ENCODE data around the gene PRPF4.

Gene PRPF4

DNA sequence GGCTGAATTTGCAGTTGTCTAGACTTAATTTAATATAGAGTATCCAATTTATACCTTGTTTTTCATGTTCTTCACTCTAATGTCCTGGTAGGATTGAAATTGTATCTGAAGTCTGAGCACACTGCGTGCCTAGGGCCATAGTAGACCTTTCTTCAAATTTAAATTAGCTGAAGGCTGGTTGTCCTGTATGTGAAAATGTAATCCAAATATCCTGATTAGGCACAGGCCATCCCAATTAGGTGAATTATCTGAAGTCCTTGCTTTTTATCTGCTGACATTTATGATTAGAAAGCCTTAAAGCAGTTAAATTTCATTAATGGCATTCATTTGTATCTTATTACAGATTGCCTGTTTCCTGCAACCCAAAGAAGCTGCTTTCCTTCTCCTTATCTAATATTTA is 20.5 kb upstream of the PRPF4 start:
- no peaks in the 10 kb centered on the region for H3K36me3 ChIP-seq (ENCODE audit: control insufficient read depth, insufficient read depth, low read length)
- H3K4me2 ChIP-seq (ENCODE audit: low read length), result no peak overlapping the region
- no peak overlapping the region for H3K4me3 ChIP-seq (ENCODE audit: low read depth, low read length)

DNA sequence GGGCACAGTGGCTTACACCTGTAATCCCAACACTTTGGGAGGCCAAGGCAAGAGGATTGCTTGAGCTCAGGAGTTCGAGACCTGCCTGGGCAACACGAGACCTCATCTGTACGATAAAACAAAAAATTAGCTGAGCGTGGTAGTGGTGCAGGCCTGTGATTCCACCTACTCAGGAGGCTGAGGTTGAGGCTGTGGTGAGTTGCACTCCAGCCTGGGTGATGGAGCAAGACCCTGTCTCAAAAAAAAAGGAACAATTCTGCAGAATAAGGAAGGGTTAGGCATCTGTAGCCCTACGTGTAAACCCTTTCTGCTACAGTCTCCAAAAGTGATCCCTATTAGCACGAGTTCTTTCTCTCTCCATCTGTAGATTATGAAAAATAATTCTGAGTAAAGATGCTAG is 20.0 kb upstream of the PRPF4 start:
- TF ChIP-seq, protein P1, sequence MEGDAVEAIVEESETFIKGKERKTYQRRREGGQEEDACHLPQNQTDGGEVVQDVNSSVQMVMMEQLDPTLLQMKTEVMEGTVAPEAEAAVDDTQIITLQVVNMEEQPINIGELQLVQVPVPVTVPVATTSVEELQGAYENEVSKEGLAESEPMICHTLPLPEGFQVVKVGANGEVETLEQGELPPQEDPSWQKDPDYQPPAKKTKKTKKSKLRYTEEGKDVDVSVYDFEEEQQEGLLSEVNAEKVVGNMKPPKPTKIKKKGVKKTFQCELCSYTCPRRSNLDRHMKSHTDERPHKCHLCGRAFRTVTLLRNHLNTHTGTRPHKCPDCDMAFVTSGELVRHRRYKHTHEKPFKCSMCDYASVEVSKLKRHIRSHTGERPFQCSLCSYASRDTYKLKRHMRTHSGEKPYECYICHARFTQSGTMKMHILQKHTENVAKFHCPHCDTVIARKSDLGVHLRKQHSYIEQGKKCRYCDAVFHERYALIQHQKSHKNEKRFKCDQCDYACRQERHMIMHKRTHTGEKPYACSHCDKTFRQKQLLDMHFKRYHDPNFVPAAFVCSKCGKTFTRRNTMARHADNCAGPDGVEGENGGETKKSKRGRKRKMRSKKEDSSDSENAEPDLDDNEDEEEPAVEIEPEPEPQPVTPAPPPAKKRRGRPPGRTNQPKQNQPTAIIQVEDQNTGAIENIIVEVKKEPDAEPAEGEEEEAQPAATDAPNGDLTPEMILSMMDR (IDR thresholded peaks at IDR 0.05), result no peak
- H3K9ac ChIP-seq, result no peak overlapping the region
- H3K9me3 ChIP-seq (ENCODE audit: control insufficient read depth, low read length), result no peaks in the 10 kb centered on the region
- H3K27me3 ChIP-seq (ENCODE audit: control insufficient read depth, insufficient read depth, low read length), result no peaks in the 10 kb centered on the region
- peaks cover 3% of the 10 kb centered on the region for H3K79me2 ChIP-seq
- no peak overlapping the region for H2AFZ ChIP-seq
- H3K4me3 ChIP-seq (ENCODE audit: low read depth, low read length), result no peak overlapping the region
- H3K4me1 ChIP-seq, result no peaks in the 10 kb centered on the region
- H3K36me3 ChIP-seq (ENCODE audit: control insufficient read depth, insufficient read depth, low read length), result no peaks in the 10 kb centered on the region
- H3K27ac ChIP-seq, result no peak overlapping the region
- H3K4me2 ChIP-seq (ENCODE audit: low read length), result no peak overlapping the region

More for the DNA sequence above, 20.5 kb upstream of the PRPF4 start:
- H3K4me1 ChIP-seq, result no peaks in the 10 kb centered on the region
- H3K27ac ChIP-seq, result no peak overlapping the region
- TF ChIP-seq, protein P1 (IDR thresholded peaks at IDR 0.05), result no peak
- H3K27me3 ChIP-seq (ENCODE audit: control insufficient read depth, insufficient read depth, low read length), result no peaks in the 10 kb centered on the region
- H3K79me2 ChIP-seq, result peaks cover 3% of the 10 kb centered on the region
- H2AFZ ChIP-seq, result no peak overlapping the region
- H3K9me3 ChIP-seq (ENCODE audit: control insufficient read depth, low read length), result no peaks in the 10 kb centered on the region
- no peak overlapping the region for H3K9ac ChIP-seq

DNA sequence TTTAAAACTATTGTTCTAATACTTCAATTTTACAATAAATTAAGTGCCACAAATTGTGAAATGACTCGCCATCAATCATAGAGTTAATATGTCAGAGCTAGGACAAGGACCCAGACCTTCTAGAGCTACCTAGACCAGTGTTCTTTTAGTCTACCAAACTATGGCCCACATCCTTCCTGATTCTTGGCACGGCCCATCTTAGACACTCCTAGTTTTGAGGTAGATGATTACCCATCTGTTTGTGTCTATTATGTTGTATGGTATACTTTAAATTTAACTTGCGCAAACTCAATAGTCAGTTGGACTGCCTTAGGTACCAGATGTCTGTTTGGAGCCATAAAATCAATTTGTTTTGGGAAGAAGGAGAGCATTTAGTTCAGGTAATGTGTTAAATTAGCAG is 17.6 kb upstream of the PRPF4 start:
- Histone ChIP-seq H3K9me3 (ENCODE audit: control insufficient read depth, low read length) (no peaks in the 10 kb centered on the region), H3K27me3 (ENCODE audit: control insufficient read depth, insufficient read depth, low read length) (no peaks in the 10 kb centered on the region), H2AFZ (no peak overlapping the region), H3K4me1 (no peaks in the 10 kb centered on the region), H3K9ac (no peak overlapping the region), H3K27ac (no peak overlapping the region), H3K79me2 (no peaks in the 10 kb centered on the region), H3K36me3 (ENCODE audit: control insufficient read depth, insufficient read depth, low read length) (no peaks in the 10 kb centered on the region), H3K4me2 (ENCODE audit: low read length) (no peak overlapping the region), H3K4me3 (ENCODE audit: low read depth, low read length) (no peak overlapping the region)
- TF ChIP-seq, protein P1 (IDR thresholded peaks at IDR 0.05), result no peak

DNA sequence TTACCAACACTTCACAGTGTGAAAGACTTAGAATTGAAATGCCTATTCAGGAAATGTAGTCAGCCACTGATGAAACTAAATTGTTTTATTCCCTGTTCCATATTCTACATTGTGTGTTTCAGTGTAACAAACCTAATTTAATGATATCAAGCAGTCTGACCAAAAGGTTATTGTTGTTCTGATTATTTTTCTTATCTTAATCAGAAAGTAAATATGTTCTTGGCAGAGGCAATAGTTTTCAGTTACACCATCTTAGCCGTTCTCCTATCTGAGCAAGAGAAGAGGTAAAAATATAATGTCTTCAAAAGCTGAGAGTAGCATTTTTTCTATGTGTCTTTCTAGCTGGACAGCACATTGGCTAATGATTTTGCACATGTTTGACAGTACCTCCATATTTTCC is 17.2 kb upstream of the PRPF4 start:
- Histone ChIP-seq H3K4me2 (ENCODE audit: low read length) (no peak overlapping the region), H3K27me3 (ENCODE audit: control insufficient read depth, insufficient read depth, low read length) (no peaks in the 10 kb centered on the region), H3K36me3 (ENCODE audit: control insufficient read depth, insufficient read depth, low read length) (no peaks in the 10 kb centered on the region), H3K9ac (no peak overlapping the region), H3K27ac (no peak overlapping the region), H3K4me3 (ENCODE audit: low read depth, low read length) (no peak overlapping the region), H3K9me3 (ENCODE audit: control insufficient read depth, low read length) (no peaks in the 10 kb centered on the region), H2AFZ (no peak overlapping the region), H3K79me2 (no peaks in the 10 kb centered on the region), H3K4me1 (no peaks in the 10 kb centered on the region)
- TF ChIP-seq, protein P1 (IDR thresholded peaks at IDR 0.05), result no peak

DNA sequence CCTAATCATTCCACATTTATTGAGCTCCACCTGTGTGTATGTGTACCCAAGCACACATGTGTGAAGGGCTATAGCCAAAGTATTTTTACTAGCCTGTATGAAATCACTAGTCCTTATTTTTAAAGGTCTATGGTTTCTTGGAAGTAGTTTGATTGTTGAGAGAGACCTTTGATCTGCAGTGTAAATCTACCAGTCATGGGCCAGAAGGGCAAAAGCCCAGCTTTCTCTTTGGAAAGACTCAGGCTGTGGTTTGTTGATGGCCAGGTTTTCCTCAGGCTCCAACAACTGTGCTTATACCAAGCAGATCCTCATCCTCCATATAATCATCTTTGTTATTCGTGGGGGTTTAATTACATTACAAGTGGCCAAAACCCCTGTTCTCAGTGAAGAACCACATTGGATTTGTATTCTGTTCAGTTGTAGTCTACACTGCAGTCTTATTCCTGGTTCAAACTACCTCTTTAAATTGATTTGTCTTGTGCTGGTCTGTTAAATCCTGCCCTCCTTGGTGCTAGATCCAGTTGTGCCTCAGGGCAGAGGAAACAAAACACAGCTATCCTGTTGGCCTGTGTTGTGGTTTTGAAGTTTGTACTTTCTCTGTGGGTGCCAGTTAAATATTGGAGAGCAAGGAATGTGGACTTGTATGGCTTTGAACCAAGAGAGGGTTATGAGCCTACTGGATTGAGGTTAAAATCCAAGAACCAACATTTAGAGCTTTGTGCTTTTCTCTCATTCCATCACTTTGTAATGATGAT is 13.4 kb upstream of the PRPF4 start:
- no peak overlapping the region for H3K4me2 ChIP-seq (ENCODE audit: low read length)
- no peaks in the 10 kb centered on the region for H3K9me3 ChIP-seq (ENCODE audit: control insufficient read depth, low read length)
- no peak overlapping the region for H3K4me3 ChIP-seq (ENCODE audit: low read depth, low read length)
- TF ChIP-seq, protein P1 (IDR thresholded peaks at IDR 0.05), result no peak
- H2AFZ ChIP-seq, result no peak overlapping the region
- H3K27me3 ChIP-seq (ENCODE audit: control insufficient read depth, insufficient read depth, low read length), result no peaks in the 10 kb centered on the region
- H3K36me3 ChIP-seq (ENCODE audit: control insufficient read depth, insufficient read depth, low read length), result no peaks in the 10 kb centered on the region
- no peak overlapping the region for H3K27ac ChIP-seq
- H3K4me1 ChIP-seq, result no peaks in the 10 kb centered on the region
- H3K79me2 ChIP-seq, result no peaks in the 10 kb centered on the region
- no peak overlapping the region for H3K9ac ChIP-seq
